ENCODE data around the gene FAM177A1.

DNA sequence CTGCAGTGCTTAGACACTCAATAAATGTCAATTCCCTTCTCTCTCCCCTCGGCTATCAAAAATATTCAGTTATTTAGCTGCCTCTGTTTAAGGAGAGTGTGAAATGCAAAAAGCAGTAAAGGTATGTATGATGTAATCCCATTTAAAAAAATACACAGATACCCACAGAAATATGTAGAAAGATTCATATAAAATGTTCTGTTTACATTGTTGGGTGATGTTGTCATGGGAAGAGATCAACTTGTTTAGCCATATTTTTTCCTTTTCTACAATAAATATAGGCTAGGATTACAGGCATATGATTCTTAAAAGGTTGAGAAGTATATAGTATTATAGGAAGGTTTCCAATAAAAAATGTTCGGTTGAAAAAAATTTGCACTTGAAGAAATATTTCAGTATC is 68.0 kb downstream of the FAM177A1 start:
- TF ChIP-seq POLR2AphosphoS5 (IDR thresholded peaks at IDR 0.05; ENCODE audit: low read depth, low read length) (no peak), POLR2A (IDR thresholded peaks at IDR 0.05; ENCODE audit: low read depth, low read length) (no peak)

Measured in GM12892 (cell line).